ENCODE data around the gene DAAM1.

DAAM1 gene

DNA sequence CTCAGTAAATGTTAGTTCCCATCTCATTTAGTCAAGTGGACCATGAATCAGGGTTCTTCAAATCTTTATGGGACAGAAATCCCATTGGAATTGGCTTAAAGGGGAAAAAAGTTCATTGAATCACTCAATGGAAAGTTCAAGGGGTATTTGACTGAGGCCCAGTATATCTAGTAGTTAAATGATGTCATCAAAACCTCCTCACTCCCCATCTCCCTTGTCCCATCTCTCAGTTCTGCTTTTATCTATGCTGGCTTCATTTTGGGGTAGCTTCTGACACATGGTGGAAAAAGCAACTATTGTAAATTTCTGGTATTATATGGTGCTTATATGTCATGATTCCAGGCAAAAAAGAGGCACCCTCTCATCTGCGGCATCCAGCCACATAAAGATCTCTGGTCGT lies 51.9 kb downstream of the DAAM1 start:
- no peak overlapping the region for H2BK5ac ChIP-seq (ENCODE audit: low read depth, low read length, poor library complexity, severe bottlenecking)
- H2AK5ac ChIP-seq (ENCODE audit: low read length, severe bottlenecking), result no peak overlapping the region
- H4K91ac ChIP-seq (ENCODE audit: low read length), result no peak overlapping the region
- no peak overlapping the region for H2BK12ac ChIP-seq (ENCODE audit: low read length in 2 of 2)
- H2BK15ac ChIP-seq (ENCODE audit: low read depth, poor library complexity, severe bottlenecking), result no peak overlapping the region
- DNase-seq, result no peak
- 93% methylated on average over 2 of the region's 2 CpGs for WGBS
- no peak overlapping the region for H4K8ac ChIP-seq (ENCODE audit: low read length)
- H3K4me2 ChIP-seq (ENCODE audit: low read length, poor library complexity, severe bottlenecking), result no peak overlapping the region
- no peaks in the 10 kb centered on the region for H3K4me1 ChIP-seq (ENCODE audit: control insufficient read depth, insufficient read depth, low read depth, low read length)
- H3K4ac ChIP-seq (ENCODE audit: low read depth in 1 of 2, low read length in 2 of 2), result no peak overlapping the region
- no peaks in the 10 kb centered on the region for H3K36me3 ChIP-seq (ENCODE audit: control insufficient read depth in 1 of 2, insufficient read depth in 2 of 2, low read depth in 1 of 2, low read length in 2 of 2)
- no peaks in the 10 kb centered on the region for H3K27me3 ChIP-seq (ENCODE audit: control insufficient read depth in 1 of 2, insufficient read depth in 1 of 2, low read length in 2 of 2)
- H3K4me3 ChIP-seq (ENCODE audit: insufficient read depth in 1 of 2, low read depth in 1 of 2, low read length in 2 of 2), result no peak overlapping the region
- H2BK120ac ChIP-seq (ENCODE audit: low read depth, low read length), result no peak overlapping the region
- no peak overlapping the region for H3K27ac ChIP-seq (ENCODE audit: low read length, poor library complexity, severe bottlenecking)
- no peak overlapping the region for H2AFZ ChIP-seq (ENCODE audit: low read depth, low read length)
- no peak overlapping the region for H3K23ac ChIP-seq (ENCODE audit: low read length in 2 of 2)
- no peaks in the 10 kb centered on the region for H3K9me3 ChIP-seq (ENCODE audit: control insufficient read depth, low read length)
- H3K14ac ChIP-seq (ENCODE audit: low read length in 2 of 2), result no peak overlapping the region
- peaks cover 30% of the 10 kb centered on the region for H3K79me1 ChIP-seq (replicated peaks; ENCODE audit: low read length, poor library complexity, severe bottlenecking)
- H3K18ac ChIP-seq (ENCODE audit: low read depth in 1 of 2, low read length in 2 of 2), result no peak overlapping the region
- H3K9ac ChIP-seq (ENCODE audit: low read length), result no peak overlapping the region

- Histone ChIP-seq H2BK5ac (ENCODE audit: low read depth, low read length, poor library complexity, severe bottlenecking) (no peak overlapping the region), H3K23ac (ENCODE audit: low read length in 2 of 2) (no peak overlapping the region), H2BK12ac (ENCODE audit: low read length in 2 of 2) (no peak overlapping the region), H3K4ac (ENCODE audit: low read depth in 1 of 2, low read length in 2 of 2) (no peak overlapping the region), H4K8ac (ENCODE audit: low read length) (no peak overlapping the region), H3K4me2 (ENCODE audit: low read length, poor library complexity, severe bottlenecking) (no peak overlapping the region), H3K27ac (ENCODE audit: low read length, poor library complexity, severe bottlenecking) (no peak overlapping the region), H2BK120ac (ENCODE audit: low read depth, low read length) (no peak overlapping the region), H3K4me3 (ENCODE audit: insufficient read depth in 1 of 2, low read depth in 1 of 2, low read length in 2 of 2) (no peak overlapping the region), H3K4me1 (ENCODE audit: control insufficient read depth, insufficient read depth, low read depth, low read length) (no peaks in the 10 kb centered on the region), H3K14ac (ENCODE audit: low read length in 2 of 2) (no peak overlapping the region), H3K9ac (ENCODE audit: low read length) (no peak overlapping the region), H2AFZ (ENCODE audit: low read depth, low read length) (no peak overlapping the region), H3K27me3 (ENCODE audit: control insufficient read depth in 1 of 2, insufficient read depth in 1 of 2, low read length in 2 of 2) (no peaks in the 10 kb centered on the region), H2AK5ac (ENCODE audit: low read length, severe bottlenecking) (no peak overlapping the region), H4K91ac (ENCODE audit: low read length) (no peak overlapping the region), H2BK15ac (ENCODE audit: low read depth, poor library complexity, severe bottlenecking) (no peak overlapping the region), H3K79me1 (replicated peaks; ENCODE audit: low read length, poor library complexity, severe bottlenecking) (peaks cover 28% of the 10 kb centered on the region), H3K9me3 (ENCODE audit: control insufficient read depth, low read length) (no peaks in the 10 kb centered on the region), H3K18ac (ENCODE audit: low read depth in 1 of 2, low read length in 2 of 2) (no peak overlapping the region), H3K36me3 (ENCODE audit: control insufficient read depth in 1 of 2, insufficient read depth in 2 of 2, low read depth in 1 of 2, low read length in 2 of 2) (no peaks in the 10 kb centered on the region)
- DNase-seq, result peak; percentile 4
- 81% methylated on average over 1 of the region's 2 CpGs for WGBS
Observed at GRCh38 chr14:59241121-59241520, 52.7 kb downstream of the DAAM1 start.

DNA sequence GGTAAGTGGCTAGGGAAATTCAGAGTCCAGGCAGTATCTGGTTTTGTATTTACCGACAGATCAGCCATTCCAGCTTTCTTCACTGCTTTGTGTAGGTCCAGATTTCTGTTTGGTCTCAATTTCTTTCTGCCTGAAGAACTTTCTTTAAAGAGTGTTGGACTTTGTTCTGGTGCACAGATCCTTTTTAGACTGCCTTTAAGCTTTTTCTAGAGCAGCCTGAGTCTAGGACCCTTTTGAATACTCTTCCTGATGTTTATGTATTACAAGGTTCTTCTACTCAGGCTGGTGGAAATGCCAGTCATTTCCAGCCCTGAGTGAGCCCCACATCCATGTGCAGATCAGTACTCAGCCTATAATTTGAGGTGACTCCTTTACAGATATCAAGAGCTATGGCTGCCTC lies 54.7 kb downstream of the DAAM1 start:
- Histone ChIP-seq H3K36me3 (ENCODE audit: control insufficient read depth in 1 of 2, insufficient read depth in 2 of 2, low read depth in 1 of 2, low read length in 2 of 2) (no peaks in the 10 kb centered on the region), H4K8ac (ENCODE audit: low read length) (no peak overlapping the region), H3K4me3 (ENCODE audit: insufficient read depth in 1 of 2, low read depth in 1 of 2, low read length in 2 of 2) (no peak overlapping the region), H3K4me1 (ENCODE audit: control insufficient read depth, insufficient read depth, low read depth, low read length) (no peaks in the 10 kb centered on the region), H2BK5ac (ENCODE audit: low read depth, low read length, poor library complexity, severe bottlenecking) (no peak overlapping the region), H2AFZ (ENCODE audit: low read depth, low read length) (no peak overlapping the region), H3K4ac (ENCODE audit: low read depth in 1 of 2, low read length in 2 of 2) (peak overlapping the region in 1 of 2 experiments; percentile 70), H2BK120ac (ENCODE audit: low read depth, low read length) (no peak overlapping the region), H3K9ac (ENCODE audit: low read length) (no peak overlapping the region), H3K9me3 (ENCODE audit: control insufficient read depth, low read length) (no peaks in the 10 kb centered on the region), H2BK15ac (ENCODE audit: low read depth, poor library complexity, severe bottlenecking) (no peak overlapping the region), H3K23ac (ENCODE audit: low read length in 2 of 2) (no peak overlapping the region), H3K79me1 (replicated peaks; ENCODE audit: low read length, poor library complexity, severe bottlenecking) (peaks cover 24% of the 10 kb centered on the region), H3K27me3 (ENCODE audit: control insufficient read depth in 1 of 2, insufficient read depth in 1 of 2, low read length in 2 of 2) (no peaks in the 10 kb centered on the region), H3K27ac (ENCODE audit: low read length, poor library complexity, severe bottlenecking) (no peak overlapping the region), H3K18ac (ENCODE audit: low read depth in 1 of 2, low read length in 2 of 2) (no peak overlapping the region), H2BK12ac (ENCODE audit: low read length in 2 of 2) (no peak overlapping the region), H3K14ac (ENCODE audit: low read length in 2 of 2) (no peak overlapping the region), H4K91ac (ENCODE audit: low read length) (no peak overlapping the region), H3K4me2 (ENCODE audit: low read length, poor library complexity, severe bottlenecking) (no peak overlapping the region), H2AK5ac (ENCODE audit: low read length, severe bottlenecking) (no peak overlapping the region)
- WGBS, result 100% methylated on average over 1 of the region's 1 CpG
- no peak for DNase-seq

GRCh38 chr14:59244581-59244980 lies 56.1 kb downstream of the DAAM1 start:
- no peak overlapping the region for H3K4me2 ChIP-seq (ENCODE audit: low read length, poor library complexity, severe bottlenecking)
- H2BK120ac ChIP-seq (ENCODE audit: low read depth, low read length), result no peak overlapping the region
- no peak overlapping the region for H3K4ac ChIP-seq (ENCODE audit: low read depth in 1 of 2, low read length in 2 of 2)
- H3K79me1 ChIP-seq (replicated peaks; ENCODE audit: low read length, poor library complexity, severe bottlenecking), result peaks cover 19% of the 10 kb centered on the region
- H2AFZ ChIP-seq (ENCODE audit: low read depth, low read length), result no peak overlapping the region
- H3K36me3 ChIP-seq (ENCODE audit: control insufficient read depth in 1 of 2, insufficient read depth in 2 of 2, low read depth in 1 of 2, low read length in 2 of 2), result no peaks in the 10 kb centered on the region
- no peak overlapping the region for H3K9ac ChIP-seq (ENCODE audit: low read length)
- H4K91ac ChIP-seq (ENCODE audit: low read length), result no peak overlapping the region
- H3K4me1 ChIP-seq (ENCODE audit: control insufficient read depth, insufficient read depth, low read depth, low read length), result no peaks in the 10 kb centered on the region
- H2BK12ac ChIP-seq (ENCODE audit: low read length in 2 of 2), result no peak overlapping the region
- no peak overlapping the region for H3K18ac ChIP-seq (ENCODE audit: low read depth in 1 of 2, low read length in 2 of 2)
- no peak overlapping the region for H3K23ac ChIP-seq (ENCODE audit: low read length in 2 of 2)
- no peak for DNase-seq
- WGBS, result 90% methylated on average over 2 of the region's 2 CpGs
- H2AK5ac ChIP-seq (ENCODE audit: low read length, severe bottlenecking), result no peak overlapping the region
- no peak overlapping the region for H3K14ac ChIP-seq (ENCODE audit: low read length in 2 of 2)
- no peak overlapping the region for H2BK5ac ChIP-seq (ENCODE audit: low read depth, low read length, poor library complexity, severe bottlenecking)
- no peak overlapping the region for H4K8ac ChIP-seq (ENCODE audit: low read length)
- H3K9me3 ChIP-seq (ENCODE audit: control insufficient read depth, low read length), result no peaks in the 10 kb centered on the region
- H3K27me3 ChIP-seq (ENCODE audit: control insufficient read depth in 1 of 2, insufficient read depth in 1 of 2, low read length in 2 of 2), result no peaks in the 10 kb centered on the region
- no peak overlapping the region for H2BK15ac ChIP-seq (ENCODE audit: low read depth, poor library complexity, severe bottlenecking)
- H3K27ac ChIP-seq (ENCODE audit: low read length, poor library complexity, severe bottlenecking), result no peak overlapping the region
- no peak overlapping the region for H3K4me3 ChIP-seq (ENCODE audit: insufficient read depth in 1 of 2, low read depth in 1 of 2, low read length in 2 of 2)
